Suppressor macrophage treated with lipopolysaccharide for 1 hour (primary cell): Measurements from ENCODE around the gene GALNT9.
"Not testable (repeated sequence)": the region's sequence is repeated elsewhere in the genome, so short reads cannot be mapped to it uniquely, and the experiment has no call there.

Source experiments
- DNase-seq, 3 donors: peaks; one replicate each; pipeline ENCODE4 v3.0.0-alpha.2; 2020 to 2022

The GALNT9 gene

DNA sequence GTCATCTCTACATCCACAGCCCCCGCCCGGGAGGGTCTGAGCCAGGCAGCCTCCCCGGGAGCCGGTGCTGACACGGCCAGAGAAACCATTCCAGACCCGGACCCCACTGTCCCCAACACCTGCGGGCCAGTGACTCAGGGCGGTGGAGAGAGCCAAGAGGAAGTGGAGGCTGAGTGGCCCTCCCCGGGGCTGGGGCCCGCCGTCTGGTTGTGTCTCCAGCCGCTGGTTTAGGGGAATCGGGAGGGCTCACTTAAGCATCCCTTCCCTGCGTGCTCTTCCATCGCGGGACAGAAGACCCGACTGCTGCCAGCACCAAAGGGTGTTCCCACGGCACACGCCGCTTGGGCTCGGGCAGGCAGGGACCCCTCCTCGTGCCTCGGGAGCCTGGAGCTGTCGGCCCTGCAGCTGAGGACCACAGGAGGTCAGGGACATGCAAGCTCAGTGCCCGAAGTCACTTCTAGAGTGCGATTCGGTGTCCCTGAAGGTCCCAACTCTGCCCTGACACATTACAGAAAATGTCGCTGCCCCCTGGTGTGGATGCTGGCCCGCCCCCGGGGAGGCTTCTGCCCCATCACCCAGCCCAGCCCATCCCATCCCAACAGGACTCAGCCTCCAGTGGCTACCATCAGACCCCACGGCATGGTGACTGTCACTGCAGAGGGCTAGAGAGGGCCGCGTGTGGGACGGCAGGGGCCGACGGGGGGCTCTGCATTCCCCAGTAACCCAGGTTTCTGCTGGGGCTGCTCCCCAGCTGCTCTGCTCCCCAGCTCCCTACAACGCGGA lies 50.8 kb downstream of the GALNT9 start:
- DNase-seq, result no peak

DNA sequence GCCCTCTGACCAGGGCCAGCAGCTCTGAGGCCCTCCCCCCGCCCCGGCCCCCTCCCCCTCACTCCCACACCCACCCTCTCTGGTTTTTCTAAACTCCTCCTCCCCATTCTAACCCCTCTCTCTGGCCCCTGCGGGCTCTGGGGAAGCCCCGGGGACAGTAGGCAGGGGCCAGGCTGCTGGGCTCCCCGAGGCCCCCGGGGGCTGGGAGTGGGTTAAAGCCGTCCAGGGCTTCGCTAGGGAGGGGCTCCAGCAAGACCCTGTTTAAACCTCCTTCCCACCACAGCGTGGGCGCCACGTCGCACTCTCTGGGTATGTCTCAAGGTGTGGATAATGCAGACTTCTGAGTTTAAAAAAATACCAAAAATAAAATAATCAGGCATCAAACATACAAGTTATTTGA lies 51.4 kb downstream of the GALNT9 start:
- no peak for DNase-seq

DNA sequence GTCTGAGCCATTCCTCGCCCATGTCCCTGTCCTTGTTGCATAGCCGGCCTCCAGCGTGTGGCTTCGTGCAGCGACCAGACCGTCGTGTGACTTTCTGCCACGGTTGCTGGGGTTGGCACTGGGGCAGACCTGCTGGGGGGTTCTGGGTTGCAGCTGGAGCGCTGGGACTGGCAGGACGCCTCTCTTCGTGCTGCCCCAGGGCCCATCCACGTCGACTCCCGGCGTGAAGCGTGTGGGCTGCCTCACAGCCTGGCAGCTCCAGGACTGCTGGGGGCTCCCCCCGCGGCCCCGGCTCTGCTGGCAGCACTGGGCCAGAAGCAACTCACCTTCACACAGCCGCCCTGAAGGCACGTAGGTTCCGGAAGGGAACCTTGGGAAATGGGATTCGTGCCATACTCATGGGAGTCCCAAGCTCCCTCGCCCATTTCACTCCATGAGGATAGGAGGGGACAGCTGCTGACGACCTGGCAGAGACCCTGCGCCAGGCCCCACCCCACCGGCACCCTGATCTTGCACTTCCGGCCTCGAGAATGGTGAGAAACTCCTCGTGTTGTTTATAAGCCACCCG lies 51.9 kb downstream of the GALNT9 start:
- no peak for DNase-seq

DNA sequence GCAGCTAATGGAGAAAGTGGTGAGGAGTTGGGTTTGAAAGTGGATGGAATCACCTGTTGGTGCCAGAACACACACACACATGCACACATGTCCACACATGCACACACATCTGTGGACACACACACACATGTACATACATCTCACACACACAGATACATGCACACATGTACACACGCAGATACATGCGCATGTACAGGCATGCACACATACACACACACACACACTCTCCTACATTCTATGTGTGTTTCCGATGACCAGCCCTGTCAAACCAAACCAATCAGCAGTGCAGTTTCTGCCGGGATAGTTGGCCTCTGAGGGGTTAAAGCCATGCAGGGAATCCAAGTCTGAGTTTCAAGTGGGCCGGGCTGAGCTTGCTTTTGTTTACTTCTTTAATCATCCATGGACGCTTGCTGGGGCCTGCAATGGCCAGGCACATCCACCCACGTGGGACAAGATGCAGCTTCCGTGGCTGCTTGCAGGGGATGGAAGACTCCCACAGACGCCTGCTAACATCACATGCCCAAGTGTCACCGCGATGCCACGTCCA lies 52.5 kb downstream of the GALNT9 start:
- DNase-seq, result peak in 1 of 3 donors; percentile 8

- no peak for DNase-seq
Measured at GRCh38 chr12:132276066-132276826, 53.1 kb downstream of the GALNT9 start.

DNA sequence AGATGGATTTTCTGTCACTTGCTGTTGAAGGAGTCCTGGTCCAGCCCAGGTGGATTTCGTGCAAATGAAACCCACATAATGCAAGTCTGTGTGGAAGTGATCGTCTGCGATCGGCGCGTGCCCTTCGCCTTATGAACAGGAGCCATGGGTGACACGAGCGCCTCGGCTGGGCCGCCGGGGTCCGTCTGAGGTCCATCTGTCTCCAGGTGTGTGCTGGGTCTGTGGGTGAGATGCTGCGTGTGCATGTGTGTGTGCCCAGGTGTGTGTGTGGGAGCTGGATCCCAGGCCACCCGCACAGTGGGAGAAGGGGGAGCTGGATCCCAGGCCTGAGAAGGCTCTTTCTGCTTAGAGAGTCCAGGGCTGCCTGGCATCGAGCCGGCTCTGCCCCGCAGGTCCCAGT lies 53.8 kb downstream of the GALNT9 start:
- DNase-seq, result no peak

GRCh38 chr12:132275110-132275531 lies 54.3 kb downstream of the GALNT9 start:
- peak; percentile 5 to 24 (median 13) for DNase-seq

GRCh38 chr12:132273992-132274334 lies 55.4 kb downstream of the GALNT9 start:
- DNase-seq, result no peak

- no peak for DNase-seq
Measured at GRCh38 chr12:132272711-132273110, 56.7 kb downstream of the GALNT9 start.

GRCh38 chr12:132271755-132272092 lies 57.7 kb downstream of the GALNT9 start:
- no peak for DNase-seq

DNA sequence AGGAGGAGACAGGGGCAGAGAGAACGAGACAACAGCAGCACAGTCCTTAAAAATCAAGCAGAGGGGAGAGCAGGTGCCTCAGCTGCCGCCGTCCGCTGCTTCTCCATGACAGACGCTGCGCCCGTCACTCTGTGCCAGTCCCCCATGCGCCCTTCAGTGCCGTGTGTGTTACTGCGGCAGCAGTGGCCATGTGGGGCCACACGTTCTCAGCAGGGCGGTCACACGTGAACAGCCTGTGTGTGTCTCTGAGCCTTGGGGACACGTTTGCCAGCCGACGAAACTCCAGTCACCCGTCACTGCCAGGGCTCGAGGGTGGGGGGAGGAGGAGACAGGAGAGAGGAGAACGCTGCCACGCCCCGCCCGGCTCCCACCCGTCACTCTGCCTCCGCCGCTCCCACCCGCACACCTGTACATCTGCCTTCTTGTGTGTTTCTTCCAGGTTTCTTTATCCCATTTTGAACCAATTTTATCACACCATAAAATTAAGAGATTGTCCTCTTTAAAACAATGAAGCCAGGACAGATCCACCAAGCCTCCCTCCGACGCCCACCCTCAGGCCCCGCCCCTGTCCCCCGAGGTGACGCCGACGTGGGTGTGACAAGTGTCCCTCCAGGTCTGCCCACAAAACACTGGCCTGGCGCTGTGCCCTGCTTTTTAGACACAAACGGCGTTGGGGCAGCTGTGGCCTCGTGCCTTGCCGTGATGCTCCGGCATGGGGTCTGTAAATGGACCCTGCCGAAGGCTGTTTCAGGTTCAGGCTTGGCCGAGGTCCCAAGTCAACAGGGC lies 58.2 kb downstream of the GALNT9 start:
- no peak for DNase-seq

DNA sequence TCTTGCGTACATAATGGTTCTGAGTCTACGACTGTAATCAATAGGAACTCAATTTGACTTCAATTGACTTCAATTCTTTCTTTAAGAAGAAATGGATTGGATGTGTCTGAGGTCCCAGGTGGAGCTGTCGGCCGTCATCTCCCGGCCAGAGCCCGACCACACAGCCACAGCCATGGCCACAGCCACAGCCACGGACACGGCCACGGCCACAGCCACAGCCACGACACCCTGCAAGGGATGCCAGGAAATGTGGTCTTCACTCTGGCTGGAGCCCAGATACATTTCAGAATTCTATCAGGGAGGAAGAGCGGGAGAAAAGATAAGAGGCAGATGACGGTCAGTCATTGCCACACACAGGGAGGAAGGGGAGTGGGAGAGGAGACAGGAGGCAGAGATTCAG lies 58.9 kb downstream of the GALNT9 start:
- no peak for DNase-seq

GRCh38 chr12:132269271-132269968 lies 60.0 kb downstream of the GALNT9 start:
- no peak for DNase-seq

- DNase-seq, result no peak
Measured at GRCh38 chr12:132268674-132269073, 60.7 kb downstream of the GALNT9 start.

GRCh38 chr12:132267873-132268272 lies 61.5 kb downstream of the GALNT9 start:
- no peak for DNase-seq

DNA sequence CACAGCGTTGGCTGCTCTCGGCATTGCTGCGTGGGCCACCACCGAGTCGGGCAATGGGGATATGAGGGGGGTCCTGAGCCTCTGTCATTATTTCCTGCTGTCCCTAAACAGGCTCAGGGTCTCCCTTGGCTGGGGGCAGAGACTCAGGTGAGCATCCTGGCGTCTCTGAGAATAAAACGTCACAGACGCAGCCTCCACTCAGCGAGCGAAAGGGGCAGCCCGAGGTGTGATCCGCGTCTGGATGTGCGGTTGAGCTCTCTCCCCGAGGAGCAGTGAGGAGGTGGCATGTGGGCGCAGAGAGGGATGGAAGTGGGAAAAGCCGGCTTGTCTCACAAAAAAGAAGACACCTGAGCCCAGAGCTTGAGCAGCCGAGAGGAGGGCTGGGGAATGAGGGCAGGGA lies 62.6 kb downstream of the GALNT9 start:
- DNase-seq, result no peak

- no peak for DNase-seq
Measured at GRCh38 chr12:132266370-132266769, 63.0 kb downstream of the GALNT9 start.

DNA sequence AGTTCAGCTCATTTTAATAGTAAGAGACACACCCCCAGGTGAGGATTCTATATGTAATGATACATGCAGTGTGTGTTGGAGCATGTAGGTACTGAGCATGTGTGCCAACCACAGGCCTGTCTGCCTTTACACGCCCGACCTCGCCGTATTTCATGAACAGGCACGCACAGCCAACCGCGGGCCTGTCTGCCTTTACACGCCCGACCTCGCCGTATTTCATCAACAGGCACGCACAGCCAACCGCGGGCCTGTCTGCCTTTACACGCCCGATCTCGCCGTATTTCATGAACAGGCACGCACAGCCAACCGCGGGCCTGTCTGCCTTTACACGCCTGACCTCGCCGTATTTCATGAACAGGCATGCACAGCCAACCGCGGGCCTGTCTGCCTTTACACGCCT lies 63.6 kb downstream of the GALNT9 start:
- DNase-seq, result not testable (repeated sequence)

DNA sequence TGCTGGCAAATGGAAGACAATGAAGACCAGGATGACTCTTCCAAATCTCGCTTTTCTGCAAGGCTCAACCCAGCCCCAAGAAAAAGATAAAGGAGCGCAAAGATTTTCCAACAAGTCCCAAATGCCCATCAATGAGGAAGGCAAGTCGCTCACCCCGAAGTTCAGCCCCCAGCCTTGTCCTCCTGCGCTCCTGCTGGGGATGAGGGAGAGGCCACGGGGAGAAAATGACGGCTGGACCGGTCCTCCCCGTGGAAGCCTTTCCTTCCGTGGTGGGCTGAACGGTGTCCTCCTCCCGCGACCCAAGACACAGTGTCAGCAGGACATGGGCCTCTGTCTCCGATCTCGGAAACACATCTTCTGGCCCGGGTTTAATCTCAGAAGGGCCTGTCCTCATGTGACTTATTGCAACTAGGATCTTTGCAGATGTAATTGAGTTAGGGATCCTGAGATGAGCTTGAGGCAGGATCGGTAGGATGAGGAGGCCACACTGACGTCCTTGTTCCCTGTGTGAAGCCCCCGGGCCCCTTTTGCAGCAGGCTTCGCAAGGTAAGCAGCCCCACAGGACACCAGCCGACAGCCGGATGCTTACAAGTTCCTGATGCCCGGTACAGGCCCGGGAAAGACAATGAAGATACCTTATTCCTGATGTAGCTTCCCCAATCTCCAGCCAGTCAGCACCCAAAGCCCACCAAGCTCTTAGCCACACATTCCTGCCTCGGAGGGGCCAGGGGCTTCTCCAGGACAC lies 64.2 kb downstream of the GALNT9 start:
- DNase-seq, result no peak

DNA sequence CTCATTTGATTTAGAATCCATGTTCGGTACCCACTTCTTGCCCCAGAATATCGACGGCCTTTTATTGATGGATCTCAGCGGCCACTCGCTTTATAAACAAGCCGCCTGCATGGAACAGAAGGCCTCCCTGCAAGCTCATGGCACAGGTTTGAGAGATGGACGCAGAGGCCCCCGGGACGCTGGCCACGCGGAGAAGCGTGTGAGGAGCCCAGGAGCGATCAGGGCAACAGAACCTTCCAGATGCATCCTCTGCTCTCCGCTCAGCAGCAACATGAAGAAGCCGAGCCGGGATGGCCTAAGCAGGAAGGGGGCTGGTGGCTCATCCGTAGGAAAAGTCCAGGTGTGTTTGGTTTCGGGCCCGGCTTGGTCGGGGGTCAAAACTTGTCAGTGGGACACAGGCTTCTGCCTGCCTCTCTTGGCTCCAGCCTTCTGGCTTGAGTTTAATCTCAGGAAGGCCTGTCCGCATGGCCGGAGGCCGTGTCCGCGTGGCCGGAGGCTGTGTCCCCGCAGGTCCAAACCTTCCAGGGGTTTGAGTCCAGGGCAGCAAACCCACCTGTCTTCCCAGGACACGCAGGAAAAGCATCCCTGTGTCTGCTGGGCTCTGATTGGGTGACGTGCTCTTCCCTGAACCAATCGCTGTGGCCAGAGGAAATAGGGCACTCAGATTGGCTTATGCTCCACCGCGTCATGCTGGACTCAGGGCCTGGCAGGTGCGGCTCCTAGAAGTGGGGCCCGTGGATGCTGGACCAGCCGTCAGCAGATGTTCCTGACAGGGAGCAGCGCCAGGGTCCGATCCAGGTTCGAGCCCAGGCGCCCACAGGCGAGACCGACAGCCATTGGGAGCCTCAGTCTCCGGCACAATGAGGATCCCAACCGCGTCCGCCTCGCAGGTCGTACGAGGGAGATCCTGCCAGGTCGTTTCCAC lies 65.0 kb downstream of the GALNT9 start:
- no peak for DNase-seq
